ENCODE results near the gene VPS16. TPM values are rescaled to one million over a fixed set of nuclear protein-coding genes. Genes with fewer than 3 reads are reported as not detected.
A peak's percentile ranks its signal among the peaks of the same experiment; 100 is the strongest.

VPS16 gene
- total RNA-seq (10 to 100 TPM; 13.9 to 28.6 (median 19.5) TPM), polyA plus RNA-seq (10 to 100 TPM; 19.8 to 21.2 TPM)
- long read RNA-seq, donor 1, transcript VPS16-202 (24 exons, 2,750 nt) = major isoform, 32 of 46 reads
- long read RNA-seq, donor 1, partial matches to known transcripts = 3 of 46 reads
- long read RNA-seq, donor 1, other reads (novel, unspliced or antisense) = 11 of 46 reads
- long read RNA-seq, donor 2, transcript VPS16-202 (24 exons, 2,750 nt) = major isoform, 155 of 199 reads
- long read RNA-seq, donor 2, partial matches to known transcripts = 11 of 199 reads
- long read RNA-seq, donor 2, other reads (novel, unspliced or antisense) = 28 of 199 reads
- long read RNA-seq, donor 3, transcript VPS16-202 (24 exons, 2,750 nt) = major isoform, 36 of 58 reads
- long read RNA-seq, donor 3, partial matches to known transcripts = 9 of 58 reads
- long read RNA-seq, donor 3, other reads (novel, unspliced or antisense) = 12 of 58 reads

DNA sequence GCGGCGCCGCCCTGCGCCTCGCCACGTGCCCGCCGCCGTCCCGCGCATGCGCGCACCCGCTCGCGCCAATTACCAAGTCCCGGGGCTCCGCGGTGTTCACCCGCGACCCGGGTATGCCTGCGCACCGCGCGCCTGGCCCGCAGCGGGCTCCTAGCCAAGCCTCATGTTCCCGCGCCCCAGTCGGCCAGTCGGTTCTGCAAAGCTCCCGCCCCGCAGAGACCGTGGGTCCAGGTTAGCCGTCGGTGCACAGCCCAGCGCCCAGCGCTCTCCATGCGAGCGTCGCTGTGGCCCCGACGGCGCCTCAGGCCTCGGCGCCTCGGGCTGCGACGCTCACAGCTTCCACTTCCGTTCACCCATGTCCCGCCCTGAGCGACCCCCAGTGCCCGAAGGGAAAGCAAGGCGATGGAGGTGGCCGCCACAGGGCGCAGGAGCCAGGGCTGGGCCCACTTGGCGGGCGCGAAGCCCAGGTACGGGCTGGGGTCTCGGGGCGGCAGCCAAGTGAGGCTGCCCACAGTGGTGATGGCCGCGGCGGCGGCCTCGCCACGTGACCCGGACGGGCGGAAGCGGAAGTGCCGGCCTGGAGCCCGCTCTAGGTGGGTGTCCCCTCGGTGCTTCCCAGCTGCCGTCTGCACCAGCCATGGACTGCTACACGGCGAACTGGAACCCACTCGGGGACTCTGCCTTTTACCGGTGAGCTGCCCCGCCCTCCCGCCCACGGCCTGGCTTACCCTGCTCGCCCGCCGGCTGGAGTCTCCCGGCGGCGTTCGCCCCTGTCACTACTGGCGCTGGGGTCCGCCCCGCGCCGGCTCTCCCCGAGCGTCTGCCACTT lies at the start of gene VPS16, which contains the start of gene PCED1A:
VPS16 (plus strand) TSS at position 608 of the 829 bp plus-strand sequence; CDS start at position 638, 30 bp downstream.
PCED1A (minus strand) TSS at position 518 of the 829 bp plus-strand sequence. CDS start 743 bp downstream, outside the sequence.
- H3K27ac ChIP-seq = peak within 1 kb of the TSS; percentile 69 to 96 (median 87)
- H3K4me3 ChIP-seq = peak within 1 kb of the TSS; percentile 70 to 99 (median 91)
- peaks cover 0 to 26% (median 15%) of the 10 kb centered on the region in 12 donors for H3K4me1 ChIP-seq
- no peaks in the 10 kb centered on the region for H3K27me3 ChIP-seq
- peak in 1 of 2 donors; percentile 46 for TF ChIP-seq POLR2A (IDR thresholded peaks at IDR 0.05)
- TF ChIP-seq, protein P1, sequence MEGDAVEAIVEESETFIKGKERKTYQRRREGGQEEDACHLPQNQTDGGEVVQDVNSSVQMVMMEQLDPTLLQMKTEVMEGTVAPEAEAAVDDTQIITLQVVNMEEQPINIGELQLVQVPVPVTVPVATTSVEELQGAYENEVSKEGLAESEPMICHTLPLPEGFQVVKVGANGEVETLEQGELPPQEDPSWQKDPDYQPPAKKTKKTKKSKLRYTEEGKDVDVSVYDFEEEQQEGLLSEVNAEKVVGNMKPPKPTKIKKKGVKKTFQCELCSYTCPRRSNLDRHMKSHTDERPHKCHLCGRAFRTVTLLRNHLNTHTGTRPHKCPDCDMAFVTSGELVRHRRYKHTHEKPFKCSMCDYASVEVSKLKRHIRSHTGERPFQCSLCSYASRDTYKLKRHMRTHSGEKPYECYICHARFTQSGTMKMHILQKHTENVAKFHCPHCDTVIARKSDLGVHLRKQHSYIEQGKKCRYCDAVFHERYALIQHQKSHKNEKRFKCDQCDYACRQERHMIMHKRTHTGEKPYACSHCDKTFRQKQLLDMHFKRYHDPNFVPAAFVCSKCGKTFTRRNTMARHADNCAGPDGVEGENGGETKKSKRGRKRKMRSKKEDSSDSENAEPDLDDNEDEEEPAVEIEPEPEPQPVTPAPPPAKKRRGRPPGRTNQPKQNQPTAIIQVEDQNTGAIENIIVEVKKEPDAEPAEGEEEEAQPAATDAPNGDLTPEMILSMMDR (IDR thresholded peaks at IDR 0.05) = no peak
- peak; percentile 89 to 95 (median 91) for DNase-seq
- ATAC-seq = peak; percentile 97 to 99 (median 98)
- H3K9me3 ChIP-seq = no peaks in the 10 kb centered on the region
- 3 to 7% (median 3%) methylated on average over 41 to 98 of the region's 98 CpGs for WGBS, 4 donors
- H3K36me3 ChIP-seq = peaks cover 0 to 13% (median 0%) of the 10 kb centered on the region in 9 donors
- intact Hi-C loops (cut with DNase I) = loop anchor here in 5 of 10 donors (1.0 to 10.0 kb wide), 7 partner anchors 32 to 316 kb away; partner anchors contain the start of genes EBF4 (in 2 of the 5), PTPRA (in 2 of the 5) and IDH3B (in 1 of the 5)

DNA sequence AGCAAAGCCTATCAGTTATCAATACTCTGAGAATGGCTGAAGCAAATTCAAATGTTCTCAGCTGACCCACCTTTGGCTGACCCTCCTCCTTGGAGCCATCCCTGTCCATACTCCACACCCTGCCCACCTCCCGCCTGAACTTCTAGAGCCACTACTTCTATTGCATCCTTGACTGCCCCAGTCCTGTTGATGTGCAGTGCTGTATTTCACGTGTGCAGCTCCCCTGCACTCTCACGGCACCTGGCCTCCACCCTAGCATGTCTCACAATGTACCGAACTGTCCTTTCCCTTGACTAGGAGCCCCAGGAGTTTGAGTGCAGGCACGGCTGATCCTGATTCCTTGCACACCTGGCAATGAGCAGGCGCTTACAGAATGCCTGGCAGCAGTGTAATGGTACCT lies 47.1 kb upstream of the VPS16 start:
- Histone ChIP-seq H3K27ac (no peak overlapping the region), H3K4me3 (no peak overlapping the region), H3K4me1 (no peaks in the 10 kb centered on the region), H3K27me3 (peaks cover 0 to 64% (median 17%) of the 10 kb centered on the region in 9 donors), H3K36me3 (no peaks in the 10 kb centered on the region), H3K9me3 (no peaks in the 10 kb centered on the region)
- TF ChIP-seq, protein P1 (IDR thresholded peaks at IDR 0.05) = no peak
- no peak for TF ChIP-seq POLR2A (IDR thresholded peaks at IDR 0.05)
- no peak for DNase-seq
- ATAC-seq = no peak
- 81 to 95% (median 88%) methylated on average over 6 of the region's 6 CpGs for WGBS, 4 donors
- intact Hi-C loops (cut with DNase I) = no loop called here

DNA sequence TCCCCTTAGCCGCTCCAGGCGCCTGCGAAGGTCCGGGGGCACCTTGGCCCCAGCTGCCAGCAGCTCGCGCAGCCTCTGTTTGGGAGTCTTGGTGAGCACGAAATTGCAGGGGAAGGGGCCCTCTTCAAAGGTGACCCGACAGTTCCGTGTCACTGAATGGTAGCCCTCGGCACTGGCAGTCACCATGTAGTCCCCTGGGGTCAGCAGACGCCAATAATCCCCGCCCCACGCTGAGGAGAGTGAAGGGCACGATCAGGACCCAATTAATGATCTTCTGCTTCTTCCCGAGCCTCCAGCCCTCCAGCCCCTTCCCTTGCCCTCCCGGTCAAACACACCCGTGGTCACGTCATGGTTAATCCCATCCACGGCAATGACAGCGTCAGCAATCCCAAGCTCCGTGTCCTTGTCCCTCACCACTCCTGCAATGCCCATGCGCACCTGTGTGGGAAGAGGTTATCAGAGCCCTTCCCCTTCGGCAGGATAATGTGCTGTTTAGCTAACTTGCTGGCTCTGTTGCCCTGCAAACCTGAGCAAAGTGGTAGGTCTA lies 46.3 kb upstream of the VPS16 start:
- intact Hi-C loops (cut with DNase I) = no loop called here
- ATAC-seq = no peak

More for the DNA sequence above, 46.3 kb upstream of the VPS16 start:
- H3K27ac ChIP-seq = no peak overlapping the region
- H3K27me3 ChIP-seq = peaks cover 4 to 66% (median 25%) of the 10 kb centered on the region in 9 donors
- 87 to 90% (median 89%) methylated on average over 23 of the region's 23 CpGs for WGBS, 4 donors
- TF ChIP-seq POLR2A (IDR thresholded peaks at IDR 0.05) = no peak
- TF ChIP-seq, protein P1 (IDR thresholded peaks at IDR 0.05) = no peak
- DNase-seq = no peak
- H3K4me1 ChIP-seq = peaks cover 0 to under 1% (median 0%) of the 10 kb centered on the region in 12 donors
- no peaks in the 10 kb centered on the region for H3K36me3 ChIP-seq
- no peak overlapping the region for H3K4me3 ChIP-seq
- H3K9me3 ChIP-seq = no peaks in the 10 kb centered on the region

Data from heart left ventricle (tissue), 16 donors.